ENCODE measurements around the gene PDCD1LG2.

DNA sequence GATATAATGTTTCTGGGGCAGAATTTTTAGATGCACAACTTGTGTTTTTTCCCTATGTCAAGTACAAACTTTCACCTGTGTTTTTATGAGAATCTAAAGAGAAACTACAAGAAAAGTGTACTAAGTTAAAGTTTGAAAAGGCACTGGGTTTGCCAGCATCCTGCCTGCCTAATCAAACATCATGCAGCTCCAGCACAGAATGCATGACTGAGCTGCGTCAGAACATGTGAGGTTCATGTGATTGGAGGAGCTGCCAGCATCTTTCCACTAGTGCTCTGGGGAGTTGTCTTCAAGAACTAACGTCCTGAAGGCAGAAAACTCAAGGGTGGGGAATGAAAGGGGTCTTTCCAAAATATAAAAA is 72.5 kb downstream of the PDCD1LG2 start:
- no peak for TF ChIP-seq POLR2A (IDR thresholded peaks at IDR 0.05)
- TF ChIP-seq, protein P1, sequence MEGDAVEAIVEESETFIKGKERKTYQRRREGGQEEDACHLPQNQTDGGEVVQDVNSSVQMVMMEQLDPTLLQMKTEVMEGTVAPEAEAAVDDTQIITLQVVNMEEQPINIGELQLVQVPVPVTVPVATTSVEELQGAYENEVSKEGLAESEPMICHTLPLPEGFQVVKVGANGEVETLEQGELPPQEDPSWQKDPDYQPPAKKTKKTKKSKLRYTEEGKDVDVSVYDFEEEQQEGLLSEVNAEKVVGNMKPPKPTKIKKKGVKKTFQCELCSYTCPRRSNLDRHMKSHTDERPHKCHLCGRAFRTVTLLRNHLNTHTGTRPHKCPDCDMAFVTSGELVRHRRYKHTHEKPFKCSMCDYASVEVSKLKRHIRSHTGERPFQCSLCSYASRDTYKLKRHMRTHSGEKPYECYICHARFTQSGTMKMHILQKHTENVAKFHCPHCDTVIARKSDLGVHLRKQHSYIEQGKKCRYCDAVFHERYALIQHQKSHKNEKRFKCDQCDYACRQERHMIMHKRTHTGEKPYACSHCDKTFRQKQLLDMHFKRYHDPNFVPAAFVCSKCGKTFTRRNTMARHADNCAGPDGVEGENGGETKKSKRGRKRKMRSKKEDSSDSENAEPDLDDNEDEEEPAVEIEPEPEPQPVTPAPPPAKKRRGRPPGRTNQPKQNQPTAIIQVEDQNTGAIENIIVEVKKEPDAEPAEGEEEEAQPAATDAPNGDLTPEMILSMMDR (IDR thresholded peaks at IDR 0.05): no peak

Data from gastroesophageal sphincter (tissue), 3 donors.